ENCODE results near the gene PTPRK. TPM values are rescaled to one million over a fixed set of nuclear protein-coding genes. Genes with fewer than 3 reads are reported as not detected.
"Not testable (repeated sequence)": the region's sequence is repeated elsewhere in the genome, so short reads cannot be mapped to it uniquely, and the experiment has no call there.

PTPRK gene
- total and polyA plus RNA-seq, 12 donors: 7.5 to 47.7 (median 35.7) TPM

DNA sequence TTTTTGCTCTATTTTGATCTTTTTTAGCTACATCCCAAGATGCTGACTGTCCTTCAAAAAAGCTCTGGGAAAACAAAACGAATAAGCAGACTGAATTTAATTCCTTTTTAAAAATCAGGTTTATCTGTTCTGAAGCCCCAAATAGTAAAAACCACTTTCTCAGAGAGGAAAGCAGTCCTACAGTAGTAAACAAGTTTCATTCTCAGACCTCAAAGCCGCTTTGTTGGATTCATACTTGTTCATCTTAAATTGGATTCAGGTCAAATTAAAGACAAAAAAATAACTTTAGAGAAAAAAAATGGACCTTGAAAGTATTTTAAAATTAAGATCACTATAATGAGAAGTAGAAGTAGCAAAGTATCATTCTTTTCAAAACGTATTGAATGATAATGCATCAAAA, 523.5 kb downstream of the PTPRK start:
- no peak for DNase-seq
- TF ChIP-seq, protein P1, sequence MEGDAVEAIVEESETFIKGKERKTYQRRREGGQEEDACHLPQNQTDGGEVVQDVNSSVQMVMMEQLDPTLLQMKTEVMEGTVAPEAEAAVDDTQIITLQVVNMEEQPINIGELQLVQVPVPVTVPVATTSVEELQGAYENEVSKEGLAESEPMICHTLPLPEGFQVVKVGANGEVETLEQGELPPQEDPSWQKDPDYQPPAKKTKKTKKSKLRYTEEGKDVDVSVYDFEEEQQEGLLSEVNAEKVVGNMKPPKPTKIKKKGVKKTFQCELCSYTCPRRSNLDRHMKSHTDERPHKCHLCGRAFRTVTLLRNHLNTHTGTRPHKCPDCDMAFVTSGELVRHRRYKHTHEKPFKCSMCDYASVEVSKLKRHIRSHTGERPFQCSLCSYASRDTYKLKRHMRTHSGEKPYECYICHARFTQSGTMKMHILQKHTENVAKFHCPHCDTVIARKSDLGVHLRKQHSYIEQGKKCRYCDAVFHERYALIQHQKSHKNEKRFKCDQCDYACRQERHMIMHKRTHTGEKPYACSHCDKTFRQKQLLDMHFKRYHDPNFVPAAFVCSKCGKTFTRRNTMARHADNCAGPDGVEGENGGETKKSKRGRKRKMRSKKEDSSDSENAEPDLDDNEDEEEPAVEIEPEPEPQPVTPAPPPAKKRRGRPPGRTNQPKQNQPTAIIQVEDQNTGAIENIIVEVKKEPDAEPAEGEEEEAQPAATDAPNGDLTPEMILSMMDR (IDR thresholded peaks at IDR 0.05): no peak
- WGBS, 2 donors: 92% methylated on average over 3 of the region's 3 CpGs
- H3K9me3 ChIP-seq: no peaks in the 10 kb centered on the region
- ATAC-seq: no peak
- intact Hi-C loops (cut with DNase I): no loop called here
- no peak overlapping the region for H3K4me3 ChIP-seq
- no peaks in the 10 kb centered on the region for H3K4me1 ChIP-seq
- no peaks in the 10 kb centered on the region for H3K27me3 ChIP-seq
- no peak overlapping the region for H3K27ac ChIP-seq
- peaks cover 0 to 43% (median 0%) of the 10 kb centered on the region in 9 donors for H3K36me3 ChIP-seq

DNA sequence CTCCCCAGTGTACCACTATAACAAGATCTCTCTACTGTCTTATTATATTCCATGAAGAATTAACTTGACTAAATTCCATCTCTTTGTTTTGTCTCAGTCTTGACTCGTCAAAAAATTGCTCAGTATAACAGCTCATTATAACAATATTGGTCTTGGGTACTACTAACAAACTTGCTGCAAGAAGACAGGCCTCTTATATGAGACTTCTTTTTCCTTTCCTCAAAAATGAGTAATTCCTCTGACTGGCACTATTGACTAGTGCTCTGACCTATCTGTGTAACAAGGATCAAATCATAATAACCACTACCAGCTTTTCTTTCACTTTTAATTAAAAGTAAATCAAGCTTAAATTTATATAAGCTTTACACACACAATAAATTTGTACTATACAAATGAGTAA, 528.3 kb downstream of the PTPRK start:
- TF ChIP-seq, protein P1 (IDR thresholded peaks at IDR 0.05): no peak
- H3K4me3 ChIP-seq: no peak overlapping the region
- no peak overlapping the region for H3K27ac ChIP-seq
- intact Hi-C loops (cut with DNase I): no loop called here
- no peaks in the 10 kb centered on the region for H3K4me1 ChIP-seq
- WGBS, 2 donors: 89 to 92% methylated on average over 1 of the region's 1 CpG
- no peaks in the 10 kb centered on the region for H3K9me3 ChIP-seq
- H3K27me3 ChIP-seq: no peaks in the 10 kb centered on the region
- DNase-seq (no peak), ATAC-seq (no peak)
- peaks cover 0 to 53% (median 0%) of the 10 kb centered on the region in 9 donors for H3K36me3 ChIP-seq

DNA sequence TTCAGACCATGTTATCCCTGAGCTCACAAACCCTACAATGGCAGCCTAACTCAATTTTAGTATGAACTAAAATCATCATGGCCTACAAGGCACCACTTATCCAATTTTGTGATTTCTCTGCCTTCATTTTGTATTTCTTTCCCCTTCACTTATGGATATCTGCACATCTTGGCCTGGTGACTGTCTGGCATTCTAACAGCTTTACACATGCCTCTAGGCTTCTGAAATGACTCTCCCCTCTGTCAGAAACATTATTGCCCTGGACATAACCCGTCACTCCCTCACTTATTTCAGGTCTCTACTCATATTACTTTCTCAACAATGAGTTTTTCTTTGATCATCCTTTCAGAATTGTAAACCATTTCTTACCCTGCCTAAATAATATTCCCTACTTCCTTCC, 530.3 kb downstream of the PTPRK start:
- ATAC-seq (no peak), DNase-seq (no peak)
- H3K27me3 ChIP-seq: no peaks in the 10 kb centered on the region
- H3K27ac ChIP-seq: no peak overlapping the region
- intact Hi-C loops (cut with DNase I): no loop called here
- WGBS, 2 donors: 98 to 99% methylated on average over 1 of the region's 1 CpG
- no peaks in the 10 kb centered on the region for H3K9me3 ChIP-seq
- no peaks in the 10 kb centered on the region for H3K4me1 ChIP-seq
- no peak overlapping the region for H3K4me3 ChIP-seq
- TF ChIP-seq, protein P1 (IDR thresholded peaks at IDR 0.05): no peak
- peaks cover 0 to 50% (median 0%) of the 10 kb centered on the region in 9 donors for H3K36me3 ChIP-seq

DNA sequence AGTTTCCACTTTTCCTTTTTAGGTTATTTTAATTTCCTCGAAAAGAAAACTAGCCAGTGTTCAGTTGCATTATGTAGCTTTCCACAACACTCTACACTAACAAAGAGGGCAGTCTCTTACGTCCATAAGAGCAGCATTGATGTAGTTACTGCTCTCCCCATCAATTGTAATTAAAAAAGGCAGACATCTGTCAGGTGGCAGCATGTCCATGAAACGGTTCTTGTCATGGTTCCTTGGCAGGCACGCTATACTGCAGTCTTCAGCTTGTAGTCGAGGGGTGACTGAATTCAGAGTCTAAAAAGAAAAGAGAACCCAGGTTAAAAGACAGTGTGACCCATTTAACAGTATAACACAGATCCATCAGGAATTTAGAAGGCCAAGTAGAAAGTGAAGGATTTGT, 539.4 kb downstream of the PTPRK start:
- no peaks in the 10 kb centered on the region for H3K9me3 ChIP-seq
- peaks cover 0 to 100% (median 36%) of the 10 kb centered on the region in 9 donors for H3K36me3 ChIP-seq
- 89 to 90% methylated on average over 5 of the region's 5 CpGs for WGBS, 2 donors
- H3K27ac ChIP-seq: no peak overlapping the region
- no peaks in the 10 kb centered on the region for H3K27me3 ChIP-seq
- no peaks in the 10 kb centered on the region for H3K4me1 ChIP-seq
- ATAC-seq (no peak), DNase-seq (no peak)
- no peak overlapping the region for H3K4me3 ChIP-seq
- TF ChIP-seq, protein P1 (IDR thresholded peaks at IDR 0.05): no peak
- intact Hi-C loops (cut with DNase I): no loop called here

DNA sequence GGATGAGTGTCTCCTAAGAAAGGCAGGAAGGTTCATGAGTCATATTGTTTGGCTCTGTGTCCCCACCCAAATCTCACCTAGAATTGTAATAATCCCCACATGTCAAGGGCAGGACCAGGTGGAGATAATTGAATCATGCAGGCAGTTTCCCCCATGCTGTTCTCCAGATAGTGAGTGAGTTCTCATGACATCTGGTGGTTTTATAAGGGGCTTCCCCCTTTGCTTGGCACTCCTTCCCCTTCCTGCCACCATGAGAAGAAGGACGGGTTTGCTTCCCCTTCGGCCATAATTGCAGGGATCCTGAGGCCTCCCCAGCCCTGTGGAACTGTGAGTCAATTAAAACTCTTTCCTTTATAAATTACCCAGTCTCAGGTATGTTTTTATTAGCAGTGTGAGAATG, 542.2 kb downstream of the PTPRK start:
- intact Hi-C loops (cut with DNase I); H3K9me3 ChIP-seq; DNase-seq; H3K27ac ChIP-seq; H3K4me3 ChIP-seq; H3K4me1 ChIP-seq; H3K27me3 ChIP-seq; ATAC-seq: not testable (repeated sequence)
- peaks cover 0 to 100% (median 43%) of the 10 kb centered on the region in 9 donors for H3K36me3 ChIP-seq
- WGBS, 2 donors: 83 to 91% methylated on average over 2 of the region's 2 CpGs
